ENCODE data around the gene SP6.

The SP6 gene

DNA sequence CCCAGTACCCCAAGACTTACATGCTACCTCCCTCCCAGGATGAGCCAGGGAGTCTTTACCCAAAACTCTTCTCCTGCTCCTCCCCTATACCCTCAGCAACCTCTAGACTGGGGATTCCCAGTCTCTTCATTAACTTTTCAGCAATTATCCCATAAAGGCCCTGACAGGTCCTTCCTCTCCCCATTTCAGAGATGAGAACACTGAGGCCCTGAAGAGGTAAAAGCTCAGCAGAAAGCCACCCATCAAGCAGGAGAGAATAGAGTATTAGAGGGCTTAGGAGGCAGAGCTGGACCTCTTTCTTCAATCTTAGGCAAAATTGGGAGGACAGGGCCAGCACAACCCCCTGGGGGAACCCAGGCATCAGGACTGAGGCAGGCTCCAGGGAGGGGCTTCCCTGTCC lies 5.9 kb upstream of the SP6 start:
- no peak for DNase-seq (ENCODE audit: low read depth)

DNA sequence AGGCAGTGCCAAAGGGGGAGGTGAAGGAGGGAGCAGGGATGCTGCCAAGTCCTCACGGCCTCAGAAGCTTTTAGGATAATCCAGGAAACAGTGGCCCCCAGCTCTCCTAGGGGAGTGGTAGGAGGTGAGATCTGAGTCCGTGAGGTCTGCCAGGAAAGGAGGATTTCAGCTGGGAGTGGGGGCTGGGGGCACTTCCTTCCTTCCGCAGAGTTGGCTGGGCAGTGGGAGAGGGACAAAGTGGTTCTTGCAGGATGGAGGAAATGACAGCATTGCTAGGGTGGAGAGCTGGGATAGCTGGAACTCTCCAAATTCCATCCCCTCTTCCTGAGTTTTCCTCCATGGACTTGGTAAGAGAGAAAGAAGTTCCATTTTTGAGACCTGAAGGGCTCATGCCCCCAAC lies 4.8 kb upstream of the SP6 start:
- no peak for DNase-seq (ENCODE audit: low read depth)

DNA sequence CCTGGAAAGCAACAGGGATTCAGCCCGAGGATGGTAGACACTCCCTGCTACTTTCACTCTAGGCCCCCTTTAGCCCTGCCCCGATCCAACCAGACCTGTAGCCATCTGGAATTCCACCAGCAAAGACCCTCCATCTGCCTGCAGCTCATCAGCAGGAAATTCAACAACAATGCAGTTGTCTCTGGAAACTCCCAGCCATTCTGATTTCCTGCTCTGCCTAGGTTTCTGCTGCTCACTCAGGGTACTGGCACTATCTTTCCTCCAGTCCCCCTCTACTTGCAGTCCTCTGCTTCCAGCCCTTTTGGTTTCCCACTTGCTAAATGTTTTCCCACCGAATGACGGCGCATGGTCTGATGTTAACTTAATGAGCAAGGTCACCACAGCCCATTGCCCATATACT lies 2.7 kb upstream of the SP6 start:
- DNase-seq (ENCODE audit: low read depth): no peak

DNA sequence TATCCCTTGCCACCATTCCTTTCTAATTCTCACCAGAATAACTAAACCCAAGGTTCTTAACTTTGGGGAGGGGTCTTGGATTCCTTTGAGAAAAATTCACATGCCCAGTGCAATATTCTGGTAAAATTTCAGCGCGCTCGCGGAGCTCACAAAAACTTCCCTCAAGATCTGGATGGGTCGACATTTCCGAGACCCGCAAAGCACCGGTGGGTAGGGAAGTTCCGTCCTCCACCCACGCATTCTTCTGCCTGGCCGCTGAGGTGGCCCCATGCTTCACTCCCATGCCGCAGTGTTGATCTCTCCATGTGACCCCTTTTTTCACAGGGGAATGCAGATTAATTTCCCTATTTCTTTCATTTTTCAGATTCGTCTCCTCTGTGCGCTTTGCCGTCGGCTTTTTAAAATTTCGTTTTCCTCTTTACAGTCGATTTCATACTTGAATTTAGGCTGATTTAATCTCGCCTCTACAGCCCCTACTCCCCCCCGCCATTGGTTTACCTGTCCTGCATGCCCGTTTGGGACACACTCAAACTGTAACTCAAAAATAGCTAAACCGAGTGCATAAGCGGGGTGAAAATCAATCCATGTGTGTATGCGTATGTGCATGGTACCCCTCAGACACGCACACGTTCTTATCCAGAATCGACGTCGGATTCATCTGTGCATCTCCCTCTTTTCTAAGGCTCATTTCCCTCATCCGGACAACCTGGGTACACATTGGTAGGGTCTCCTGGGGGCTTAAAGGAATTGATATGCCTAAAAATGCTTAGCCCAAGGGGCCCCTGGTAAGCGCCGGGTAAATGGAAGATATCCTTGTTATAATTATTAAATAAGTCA lies 1.4 kb upstream of the SP6 start:
- DNase-seq (ENCODE audit: low read depth): no peak

DNA sequence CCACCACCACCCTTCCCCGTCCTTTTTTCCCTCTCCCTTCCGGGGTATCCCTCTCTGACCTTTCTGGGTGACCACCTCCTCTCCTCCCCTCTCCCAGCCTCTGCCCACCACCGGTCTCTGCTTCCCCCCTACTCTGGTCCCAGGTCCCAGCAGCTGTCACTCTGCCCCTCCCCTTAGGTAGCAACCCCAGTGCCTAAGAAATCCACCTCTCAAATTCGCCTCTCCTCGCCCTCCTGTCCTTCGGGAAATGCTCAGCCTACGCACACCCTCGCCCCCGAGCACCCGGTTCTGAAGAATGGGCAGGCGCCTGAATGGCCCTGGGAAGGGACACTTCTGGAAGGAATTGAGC lies 775 bp upstream of the SP6 start:
- DNase-seq (ENCODE audit: low read depth): no peak

DNA sequence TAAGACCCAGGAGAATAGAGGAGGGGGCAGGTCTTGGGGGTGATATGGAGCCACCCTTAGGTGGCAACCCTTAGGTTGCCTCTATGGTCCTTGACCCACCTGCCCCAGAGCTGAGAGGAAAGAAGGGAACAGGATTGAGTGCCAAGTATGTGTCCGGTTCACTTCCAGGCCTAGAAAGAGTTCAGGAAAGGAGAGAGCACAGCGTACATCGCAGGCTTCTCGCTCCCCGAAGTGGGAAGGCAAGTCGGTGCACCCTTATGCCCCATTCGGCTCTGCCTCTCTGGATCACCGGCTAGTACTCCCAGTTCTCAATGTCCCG lies 631 bp downstream of the SP6 start:
- no peak for DNase-seq (ENCODE audit: low read depth)

DNA sequence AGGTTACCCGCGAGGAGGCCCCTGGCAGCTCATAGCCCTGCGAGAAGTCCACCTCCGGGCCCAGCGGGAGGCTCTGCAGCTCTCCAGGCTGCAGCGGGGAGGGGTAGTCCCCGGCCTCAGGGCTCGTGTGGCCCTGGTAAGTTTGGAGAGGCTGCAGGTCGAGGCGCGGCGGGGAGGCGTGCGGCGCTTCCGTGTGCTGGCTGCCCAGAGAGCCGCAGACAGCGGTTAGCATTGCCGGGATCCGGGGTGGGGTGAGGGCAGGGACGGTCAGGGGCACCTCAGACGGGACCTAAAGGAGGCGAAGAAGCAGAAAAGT lies 2.8 kb downstream of the SP6 start:
- no peak for DNase-seq (ENCODE audit: low read depth)

DNA sequence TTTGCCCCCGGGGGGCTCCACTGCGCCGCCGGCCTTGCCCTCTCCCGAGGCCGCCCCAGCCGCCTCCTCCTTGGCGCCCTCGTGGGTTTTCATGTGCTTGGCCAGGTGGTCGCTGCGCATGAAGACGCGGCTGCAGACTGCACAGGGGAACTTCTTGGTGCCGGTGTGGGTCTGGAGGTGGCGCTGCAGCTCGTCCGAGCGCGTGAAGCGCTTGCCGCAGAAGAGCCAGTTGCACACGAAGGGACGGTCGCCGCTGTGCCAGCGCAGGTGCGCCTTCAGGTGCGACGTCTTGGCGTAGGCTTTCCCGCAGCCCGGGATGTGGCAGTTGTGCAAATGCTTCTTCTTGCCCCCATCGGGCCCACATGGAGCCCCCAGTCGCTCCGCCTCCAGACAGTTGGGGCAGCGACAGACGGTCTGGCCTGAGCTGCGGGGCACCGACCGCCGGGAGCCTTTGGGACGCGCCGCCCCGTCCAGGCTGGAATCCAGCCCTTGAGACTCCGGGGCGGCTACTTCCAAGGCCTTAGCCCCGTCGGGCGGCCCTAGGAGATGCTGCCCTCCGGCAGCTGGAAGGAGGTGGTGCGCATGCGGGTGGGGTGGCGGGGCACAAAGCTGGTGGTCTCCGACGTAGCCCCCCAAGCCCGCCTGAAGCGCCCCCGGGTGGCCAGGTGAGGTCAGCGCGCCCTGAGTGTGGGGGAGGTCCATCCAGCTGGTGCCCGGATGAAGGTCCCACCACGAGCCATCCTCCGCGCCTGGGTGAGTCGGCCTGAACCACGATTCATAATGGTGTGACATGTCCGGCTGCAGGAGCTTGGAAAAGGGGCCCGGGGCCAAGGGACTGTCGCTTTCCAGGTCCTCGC lies 3.4 kb downstream of the SP6 start:
- DNase-seq (ENCODE audit: low read depth): no peak

DNA sequence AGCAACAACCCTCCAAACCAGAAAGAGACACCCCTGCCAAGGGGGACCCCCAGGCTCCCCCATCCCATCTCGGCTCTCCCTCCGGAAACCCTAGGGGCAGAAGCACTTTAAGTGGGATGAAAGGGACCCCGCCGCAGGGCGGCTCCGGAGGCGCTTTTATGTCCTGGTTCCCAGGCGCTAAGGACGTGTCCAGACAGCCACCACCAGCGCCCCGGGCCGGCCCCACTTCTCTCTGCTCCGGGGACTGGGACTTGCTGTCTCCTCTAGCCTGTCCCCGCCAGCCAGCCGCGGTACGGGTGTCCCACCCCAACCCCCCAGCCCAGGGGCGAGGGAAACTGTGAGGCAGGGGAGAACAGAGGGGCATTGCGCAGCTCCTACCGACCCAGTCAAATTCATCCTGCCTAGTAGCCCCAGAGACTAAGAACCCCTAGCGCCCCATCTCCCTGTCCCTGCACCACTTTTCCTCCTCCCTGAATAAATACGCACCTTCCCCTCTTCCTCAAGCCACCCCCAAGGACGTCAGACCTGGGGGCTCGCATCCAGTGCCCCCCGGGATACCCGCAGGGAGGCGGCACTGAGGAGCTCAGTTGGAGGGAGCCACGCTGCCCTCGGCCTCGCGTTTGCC lies 4.1 kb downstream of the SP6 start:
- no peak for DNase-seq (ENCODE audit: low read depth)

DNA sequence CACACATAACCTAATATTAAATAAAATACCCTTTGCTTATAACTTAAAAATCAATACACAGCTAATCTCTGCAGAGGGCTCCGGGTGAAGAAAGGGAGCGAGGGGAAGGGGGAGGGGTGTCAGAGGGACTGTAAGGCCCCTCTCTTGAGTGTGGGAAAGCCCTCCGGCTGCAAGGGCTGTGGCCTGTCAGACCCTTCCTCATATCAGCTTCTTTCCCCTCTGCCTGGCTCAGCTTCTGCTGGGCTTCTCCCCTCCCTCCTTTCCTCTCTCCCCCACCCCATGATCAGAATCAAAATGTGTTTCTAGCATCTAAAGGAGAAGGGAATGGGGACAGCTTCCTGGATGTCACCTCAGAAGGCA lies 5.3 kb downstream of the SP6 start:
- DNase-seq (ENCODE audit: low read depth): no peak

DNA sequence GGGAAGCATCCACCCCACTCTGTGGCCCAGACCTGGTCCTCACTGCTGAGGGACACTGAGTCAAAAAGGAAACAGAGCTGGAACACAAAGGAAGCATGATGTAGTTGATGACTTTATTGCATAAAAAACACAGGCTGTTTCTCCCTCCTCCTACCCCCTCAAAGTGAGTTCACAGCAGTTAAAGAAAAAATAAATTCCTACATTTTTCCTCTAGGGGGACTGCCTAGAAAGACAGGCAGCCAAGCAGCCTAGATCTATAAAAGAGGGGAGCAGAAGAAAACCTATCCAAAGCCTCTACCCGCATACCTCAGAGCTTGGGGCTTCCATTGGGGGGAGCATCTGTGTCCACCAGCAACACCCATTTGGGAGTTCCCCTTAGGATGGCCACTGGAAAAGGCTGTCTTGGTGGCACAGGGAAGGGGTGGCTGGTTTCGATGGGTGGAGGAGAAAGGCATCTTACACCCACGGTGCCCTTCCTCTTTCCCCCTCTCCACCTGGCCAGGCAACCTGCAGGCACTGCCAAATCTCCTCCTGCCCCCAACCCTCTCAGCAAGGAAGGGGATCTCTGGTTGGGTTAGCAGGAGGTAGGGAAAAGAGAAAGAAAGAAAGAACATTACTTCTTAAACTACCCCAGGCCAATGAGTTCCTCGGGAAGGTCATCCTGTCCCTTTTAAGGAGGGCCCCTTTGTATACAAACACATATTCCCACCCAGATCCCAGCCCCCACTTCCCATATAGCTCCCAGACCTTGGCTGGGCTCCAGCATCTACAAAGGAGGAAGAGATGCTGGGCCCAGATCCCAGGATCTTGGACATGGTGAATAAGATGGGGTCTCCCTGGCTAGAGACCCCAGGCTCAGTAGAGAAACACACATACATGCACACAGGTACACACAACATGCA lies 5.9 kb downstream of the SP6 start:
- DNase-seq (ENCODE audit: low read depth): no peak

DNA sequence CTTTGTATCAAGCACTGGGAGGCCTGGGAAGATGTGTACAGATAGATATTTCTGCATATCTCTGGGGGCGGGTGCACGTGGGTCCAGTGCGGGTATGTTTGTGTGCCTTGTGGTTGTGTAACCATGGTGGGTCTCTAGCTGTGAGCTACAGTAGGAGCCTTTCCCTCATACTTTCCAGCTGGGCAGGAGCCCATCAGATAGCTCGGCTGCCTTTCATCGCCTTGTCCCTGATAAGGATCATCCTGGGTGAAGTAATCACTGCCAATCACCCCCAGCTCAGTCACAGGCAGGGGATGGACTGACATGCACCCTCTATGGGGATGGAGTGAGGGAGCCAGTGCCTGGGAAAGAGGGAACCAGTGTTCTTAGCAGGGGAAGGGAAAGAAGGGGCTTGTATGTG lies 6.7 kb downstream of the SP6 start:
- DNase-seq (ENCODE audit: low read depth): no peak

DNA sequence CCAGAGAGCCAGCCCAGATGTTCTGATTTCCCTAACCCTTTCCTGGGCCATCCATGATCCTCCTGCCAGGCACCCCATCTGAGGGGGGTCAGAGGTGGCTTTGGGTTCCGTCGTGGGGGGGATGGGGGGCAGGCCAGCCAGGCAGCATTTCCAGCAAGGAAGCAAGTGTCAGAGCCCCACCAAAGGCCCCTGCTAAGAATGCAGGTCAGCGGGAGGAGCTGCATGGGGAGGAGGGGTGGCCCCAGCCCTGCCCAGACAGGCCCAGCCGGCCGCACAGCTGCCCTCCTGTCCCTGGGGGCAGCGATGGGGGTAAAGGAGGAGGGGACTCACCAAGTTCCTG lies 7.6 kb downstream of the SP6 start:
- DNase-seq (ENCODE audit: low read depth): no peak

DNA sequence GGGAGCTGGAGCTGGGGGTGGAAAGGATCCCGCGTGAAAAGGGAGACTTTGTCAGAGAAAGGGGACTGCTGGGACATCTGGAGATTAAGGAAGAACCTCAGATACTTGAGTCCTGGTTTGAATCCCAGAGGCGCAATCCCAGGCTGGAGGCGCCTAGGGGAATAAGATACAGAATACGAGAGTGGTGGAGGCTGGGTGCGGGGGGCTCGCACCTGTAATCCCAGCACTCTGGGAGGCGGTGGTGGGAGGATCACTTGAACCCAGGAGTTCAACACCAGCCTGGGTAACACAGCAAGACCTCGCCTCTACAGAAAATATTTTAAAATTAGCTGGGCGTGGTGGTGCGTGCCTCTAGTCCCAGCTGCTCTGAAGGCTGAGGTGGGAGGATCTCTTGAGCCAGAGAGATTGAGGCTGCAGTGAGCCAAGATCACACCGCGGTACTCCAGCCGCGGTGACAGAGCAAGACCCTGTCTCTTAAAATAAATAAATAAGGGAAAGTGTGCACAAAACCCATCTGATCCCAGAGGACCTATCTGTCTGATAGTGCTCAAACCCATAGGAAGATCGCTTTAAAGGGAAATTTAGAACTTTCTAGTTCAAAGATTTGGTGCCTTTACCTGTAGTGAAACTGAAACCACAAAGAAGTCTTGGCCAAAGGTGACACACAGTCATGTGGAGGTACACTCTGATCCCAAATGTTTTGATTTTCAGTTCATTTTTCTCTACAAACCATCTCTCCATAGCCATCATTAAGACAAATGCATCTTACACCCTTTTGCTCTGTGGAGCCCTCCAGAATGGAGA lies 9.3 kb downstream of the SP6 start:
- DNase-seq (ENCODE audit: low read depth): no peak

DNA sequence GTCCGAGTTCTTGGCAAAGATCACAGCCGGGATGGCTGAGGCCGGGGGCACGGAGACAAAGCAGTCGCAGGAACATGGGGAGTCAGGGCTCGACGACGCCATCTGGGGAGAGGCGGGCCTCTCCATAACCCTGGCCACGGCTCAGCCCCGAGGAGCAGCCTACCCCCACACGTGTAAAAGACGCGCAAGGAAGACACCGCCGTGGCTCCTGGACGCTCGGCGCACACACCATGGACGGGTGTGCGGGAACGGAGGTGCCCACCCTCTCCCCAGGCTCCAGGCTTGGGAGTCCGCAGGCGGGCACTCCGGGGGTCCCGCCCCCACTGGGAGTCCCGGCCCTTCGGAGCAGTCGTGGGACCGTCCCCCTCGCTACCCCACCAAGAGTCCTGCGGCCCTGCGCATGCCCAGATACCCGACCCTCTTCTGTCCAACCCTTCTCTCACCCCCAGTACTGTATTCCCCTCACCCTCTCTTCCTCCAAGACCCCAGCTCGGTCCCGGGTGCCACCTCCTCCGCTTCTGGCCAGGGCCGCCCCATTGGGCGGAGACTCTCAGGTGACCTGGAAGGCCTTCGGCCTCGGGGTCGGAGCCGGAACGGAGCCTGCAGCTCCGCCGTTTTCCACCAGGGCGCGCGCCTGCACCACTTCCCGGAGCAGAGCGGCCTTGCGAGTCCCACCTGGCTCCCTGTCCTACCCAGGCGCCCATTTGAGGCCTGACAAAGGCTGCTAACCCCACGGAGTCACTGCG lies 10.0 kb downstream of the SP6 start, which contains the start of gene SCRN2:
Gene SCRN2 (minus strand): TSS at position 532 of the 746 bp plus-strand sequence. CDS start 430 bp downstream, at position 102.
- DNase-seq (ENCODE audit: low read depth): peak; percentile 76

DNA sequence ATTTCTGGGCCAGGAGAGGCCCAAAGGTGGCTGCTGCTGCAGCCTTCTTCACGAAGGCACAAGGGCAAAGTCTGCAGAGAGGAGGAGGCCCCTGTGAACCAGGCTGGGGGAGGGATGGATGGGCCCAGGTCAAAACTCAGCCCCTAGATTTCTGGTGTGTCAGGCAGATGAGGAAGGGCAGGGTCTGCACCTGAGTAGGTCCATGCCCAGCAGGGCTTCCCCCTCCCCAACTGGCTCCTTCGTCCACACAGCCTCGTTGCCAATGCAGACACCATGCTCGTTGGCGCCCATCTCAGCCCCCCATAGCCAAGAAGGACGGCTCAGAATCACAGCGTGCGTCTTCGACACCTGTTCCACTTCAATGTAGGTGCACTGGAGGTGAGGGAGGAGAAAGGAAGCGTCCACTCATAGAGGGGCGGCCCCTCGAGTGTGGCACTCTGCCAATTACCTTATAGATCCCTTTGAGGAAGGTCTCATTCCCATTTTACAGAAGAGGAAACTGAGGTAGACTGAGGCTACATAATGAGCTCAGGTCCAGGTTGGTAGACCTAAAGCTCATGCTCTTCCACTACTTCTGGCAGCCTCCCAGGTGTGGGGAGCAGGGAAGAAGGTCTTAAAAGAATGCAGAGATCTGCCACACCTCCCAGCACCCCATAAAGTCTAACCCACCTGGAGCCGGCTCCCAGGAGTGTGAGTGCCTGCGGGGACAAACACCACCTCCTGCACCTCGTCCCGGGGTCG lies 10.8 kb downstream of the SP6 start:
- DNase-seq (ENCODE audit: low read depth): no peak

DNA sequence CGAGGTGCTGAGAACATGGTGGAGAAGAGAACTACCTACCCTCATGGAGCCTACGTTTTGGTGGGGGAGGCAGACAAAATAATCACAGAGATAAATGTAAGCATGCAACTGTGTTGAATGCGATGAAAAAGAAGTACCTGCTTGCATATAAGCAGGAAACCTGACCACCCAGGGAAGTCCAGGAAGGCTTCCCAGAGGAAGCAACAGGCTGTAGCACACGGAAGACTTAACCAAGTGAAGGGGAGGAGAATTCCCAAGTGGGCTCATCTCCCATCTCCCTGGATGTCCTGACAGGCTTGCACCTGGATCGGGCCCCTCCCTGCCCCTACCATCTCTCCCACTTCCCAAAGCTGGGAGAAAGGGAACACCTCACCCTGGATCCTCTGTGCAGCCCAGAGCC lies 11.9 kb downstream of the SP6 start:
- no peak for DNase-seq (ENCODE audit: low read depth)

DNA sequence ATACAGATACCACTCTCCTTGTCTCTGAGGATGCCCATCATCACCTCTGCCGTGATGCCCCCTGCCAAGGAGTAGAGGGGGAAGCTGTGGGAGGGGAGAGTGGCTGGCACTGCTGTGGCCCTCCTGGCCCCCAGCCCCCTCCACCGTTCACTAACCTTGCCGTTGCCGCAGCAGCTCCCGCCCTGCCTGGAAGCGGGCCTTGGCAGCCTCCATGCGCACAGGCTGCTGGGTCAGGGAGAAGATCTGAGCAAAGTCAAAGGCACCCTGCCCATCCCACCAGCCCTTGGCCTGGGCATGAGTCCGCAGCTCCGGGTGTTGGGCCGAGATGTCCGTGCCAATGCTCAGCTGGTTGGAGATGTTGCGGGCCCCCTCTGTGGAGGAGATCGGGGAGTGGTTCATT lies 12.3 kb downstream of the SP6 start:
- no peak for DNase-seq (ENCODE audit: low read depth)

DNA sequence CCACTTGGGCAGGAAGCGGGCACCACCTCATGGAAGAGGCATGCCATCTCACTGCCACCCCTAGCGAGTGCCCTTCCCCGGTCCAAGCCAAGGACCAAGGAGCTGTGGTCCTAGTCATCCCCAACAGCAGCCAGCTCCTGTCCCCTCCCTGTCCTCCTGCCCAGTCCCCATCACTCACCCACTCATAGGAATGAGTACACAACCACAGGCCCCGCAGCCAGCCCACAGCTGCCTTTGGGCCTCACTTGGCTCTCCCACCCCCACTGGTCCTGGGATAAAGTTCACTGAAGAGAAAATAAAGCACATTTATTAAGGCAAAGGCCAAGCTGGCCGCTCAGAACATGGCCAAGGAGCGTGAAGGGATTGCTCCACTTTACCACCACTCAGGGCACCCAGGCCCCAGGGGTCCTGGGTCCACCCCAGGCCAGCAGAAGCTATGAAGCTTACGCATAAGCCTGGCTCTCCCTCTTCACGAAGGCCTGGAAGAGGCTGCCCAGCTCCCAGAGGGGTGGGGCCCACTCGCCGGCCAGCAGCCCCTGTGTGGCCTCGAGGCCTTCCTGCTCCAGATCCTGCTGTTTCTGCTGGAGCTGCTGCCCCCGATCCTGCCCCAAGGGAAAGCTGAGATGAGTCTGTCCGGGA lies 13.4 kb downstream of the SP6 start:
- no peak for DNase-seq (ENCODE audit: low read depth)

DNA sequence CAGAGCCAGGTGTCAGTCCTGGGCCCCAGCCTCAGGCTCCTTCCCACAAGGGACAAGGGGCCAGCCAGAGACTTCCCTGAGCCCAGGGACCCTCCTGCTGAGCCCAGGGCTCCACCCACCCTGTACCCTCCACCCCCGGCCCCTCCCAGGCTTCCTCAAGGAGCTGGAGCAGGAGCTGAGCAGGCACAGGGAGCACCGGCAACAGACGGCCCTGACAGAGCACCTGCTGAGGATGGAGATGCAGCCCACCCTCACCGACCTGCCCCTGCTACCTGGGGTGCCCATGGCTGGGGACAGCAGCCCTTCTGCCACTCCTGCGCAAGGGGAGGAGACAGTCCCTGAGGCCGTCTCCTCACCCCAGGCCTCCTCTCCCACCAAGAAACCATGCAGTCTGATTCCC lies 14.4 kb downstream of the SP6 start:
- no peak for DNase-seq (ENCODE audit: low read depth)

Data from stimulated activated CD8-positive, alpha-beta memory T cell treated with anti-CD3 and anti-CD28 coated beads, Interleukin-12 subunit alpha, Interleukin-12 subunit beta, amount 100 ng/mL, for 1 hour (primary cell).